Lower lobe of right lung (tissue), 2 donors: ENCODE data around the gene MACROD1. TPM values are rescaled to one million over a fixed set of nuclear protein-coding genes. Genes with fewer than 3 reads are reported as not detected.

Experiments
- ATAC-seq, 2 donors: fragments of 200-7000 bp; cut with Tn5 transposase; one replicate each; pipeline ENCODE4 v1.9.1; 2020 to 2022; ENCODE audit warnings: mild to moderate bottlenecking in 2 of 2, moderate library complexity in 2 of 2
- DNase-seq: peaks from one replicate; pipeline ENCODE4 v3.0.0-alpha.2; 2020
- H3K27ac ChIP-seq: fragments of 200-600 bp; one replicate; pipeline ENCODE4 v1.8.0; 2022
- H3K27me3 ChIP-seq: fragments of 200-600 bp; one replicate; pipeline ENCODE4 v1.8.0; 2022; ENCODE audit warnings: low read depth
- H3K36me3 ChIP-seq: fragments of 200-600 bp; one replicate; pipeline ENCODE4 v1.8.0; 2022; ENCODE audit warnings: mild to moderate bottlenecking
- H3K4me1 ChIP-seq: fragments of 200-600 bp; one replicate; pipeline ENCODE4 v1.8.0; 2022
- H3K4me3 ChIP-seq: fragments of 200-600 bp; one replicate; pipeline ENCODE4 v1.8.0; 2022; ENCODE audit warnings: mild to moderate bottlenecking
- H3K9me3 ChIP-seq: fragments of 200-600 bp; one replicate; pipeline ENCODE4 v1.8.0; 2022
- CTCF ChIP-seq: fragments of 200-600 bp; IDR thresholded peaks from one replicate; pipeline ENCODE4 v1.8.0; 2022; ENCODE audit warnings: antibody characterized with exemption, mild to moderate bottlenecking
- intact Hi-C: fragments of 100-400 bp; cut with DNase I; formaldehyde crosslinking; loops from one replicate; pipeline ENCODE4 v1.11.0; 2022
- total RNA-seq: library from RNA; stranded (reverse); fragmentation: NEBNext Ultra II Directional; extraction: Animal tissue kit (Norgen Biotek cat#: 25700); gene quantifications from one replicate; pipeline ENCODE4 v1.2.1, GENCODE V29; 2021
- donor health status: DM: no; HTN: yes; CAD: no; lungs with severe emphysema.

Gene MACROD1
- total RNA-seq, 1 donor from 2014 or later = 15.0 TPM

- no peak for TF ChIP-seq CTCF
- H3K36me3 ChIP-seq = no peaks in the 10 kb centered on the region
- no peaks in the 10 kb centered on the region for H3K9me3 ChIP-seq
- no peak overlapping the region for H3K27ac ChIP-seq
- H3K4me3 ChIP-seq = no peak overlapping the region
- intact Hi-C loops = no loop called here
- peaks cover 17% of the 10 kb centered on the region for H3K4me1 ChIP-seq
- ATAC-seq (peak; percentile 23 to 44), DNase-seq (peak; percentile 67)
- no peaks in the 10 kb centered on the region for H3K27me3 ChIP-seq
These were observed 34.2 kb downstream of the MACROD1 start for GRCh38 chr11:64131683-64132190.

DNA sequence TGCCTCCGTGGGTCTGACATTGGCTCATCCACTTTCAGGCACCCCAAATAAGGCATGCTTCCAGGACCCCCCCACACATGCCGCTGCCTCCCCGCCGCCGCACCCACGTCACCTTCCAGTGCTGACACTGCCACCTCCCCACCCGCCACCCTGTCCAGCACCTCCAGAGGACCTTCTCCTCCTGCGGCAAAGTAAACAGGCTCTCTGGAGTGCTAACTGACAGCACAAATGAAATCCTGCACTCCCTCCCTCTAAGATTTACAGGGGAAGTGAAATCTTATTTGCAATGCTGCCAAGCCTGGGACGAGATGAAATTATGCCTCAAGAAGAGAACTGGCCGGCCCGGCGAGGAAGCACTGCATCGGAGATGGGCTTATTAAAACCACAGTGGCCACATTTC lies 35.3 kb downstream of the MACROD1 start:
- ATAC-seq = peak; percentile 77 to 78
- TF ChIP-seq CTCF = no peak
- no peak overlapping the region for H3K27ac ChIP-seq
- peak; percentile 70 for DNase-seq
- intact Hi-C loops = no loop called here
- no peaks in the 10 kb centered on the region for H3K27me3 ChIP-seq
- no peaks in the 10 kb centered on the region for H3K36me3 ChIP-seq
- peaks cover 17% of the 10 kb centered on the region for H3K4me1 ChIP-seq
- H3K4me3 ChIP-seq = no peak overlapping the region
- no peaks in the 10 kb centered on the region for H3K9me3 ChIP-seq

DNA sequence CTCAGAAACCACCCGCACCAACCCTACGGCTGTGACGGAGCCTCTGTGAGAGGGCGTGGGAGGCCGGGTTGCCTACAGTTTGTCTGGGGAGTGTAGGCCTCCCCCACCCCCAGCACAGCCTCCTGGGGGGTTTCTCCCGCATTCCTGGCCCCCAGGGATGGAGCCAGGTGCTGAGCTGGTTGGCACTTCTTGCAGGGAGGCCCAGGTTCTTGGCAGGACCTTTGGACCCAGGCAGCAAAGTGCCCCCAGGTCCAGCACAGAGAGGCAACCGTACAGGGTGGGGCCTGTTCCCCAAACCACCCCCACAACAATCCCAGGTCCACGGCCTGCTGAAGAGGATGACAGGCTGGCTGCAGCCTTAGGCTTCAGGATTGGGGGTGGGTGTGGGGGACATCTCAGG lies 36.5 kb downstream of the MACROD1 start:
- Histone ChIP-seq H3K4me1 (peaks cover 17% of the 10 kb centered on the region), H3K27me3 (no peaks in the 10 kb centered on the region), H3K27ac (no peak overlapping the region), H3K9me3 (no peaks in the 10 kb centered on the region), H3K36me3 (no peaks in the 10 kb centered on the region), H3K4me3 (no peak overlapping the region)
- DNase-seq = no peak
- intact Hi-C loops = no loop called here
- ATAC-seq = no peak
- TF ChIP-seq CTCF = no peak

DNA sequence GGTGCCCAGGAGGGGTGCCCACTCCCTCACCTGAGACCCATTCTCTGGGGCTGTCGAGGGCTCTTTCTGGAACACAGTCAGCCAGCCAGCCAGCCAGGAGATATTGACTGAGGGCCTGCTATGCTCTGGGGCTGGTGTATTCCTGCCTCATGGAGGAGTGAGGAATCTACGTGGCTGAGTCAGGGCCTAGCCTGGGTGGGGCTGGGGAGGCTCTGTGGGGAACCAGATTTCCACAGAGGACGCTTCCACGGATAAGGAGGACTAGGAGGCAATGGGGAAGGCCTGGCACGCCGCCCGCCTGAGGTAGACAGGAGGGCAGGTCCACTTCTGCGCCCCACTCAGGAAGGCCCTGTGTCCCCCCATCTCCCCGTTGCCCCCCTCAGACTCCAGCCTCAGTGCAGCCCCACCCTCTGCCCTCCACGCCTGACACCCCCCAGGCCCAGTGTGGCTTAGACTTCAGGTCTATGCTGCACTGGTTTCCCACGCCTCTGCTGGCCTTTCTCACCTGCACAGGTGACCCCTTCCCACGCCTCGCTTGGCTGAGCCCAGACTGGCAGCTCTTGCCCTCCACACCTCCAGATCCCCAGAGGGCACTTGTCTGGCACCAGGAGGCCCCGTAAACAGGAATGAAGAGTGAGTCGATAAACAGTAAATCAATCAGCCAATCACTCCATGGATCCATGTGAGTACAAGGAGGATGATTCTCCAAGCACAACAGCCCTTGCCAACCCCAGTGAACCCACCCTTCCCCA lies 37.5 kb downstream of the MACROD1 start:
- DNase-seq (no peak), ATAC-seq (no peak)
- Histone ChIP-seq H3K27ac (no peak overlapping the region), H3K27me3 (no peaks in the 10 kb centered on the region), H3K36me3 (no peaks in the 10 kb centered on the region), H3K4me1 (peaks cover 17% of the 10 kb centered on the region), H3K4me3 (no peak overlapping the region), H3K9me3 (no peaks in the 10 kb centered on the region)
- TF ChIP-seq CTCF = no peak
- intact Hi-C loops = no loop called here

DNA sequence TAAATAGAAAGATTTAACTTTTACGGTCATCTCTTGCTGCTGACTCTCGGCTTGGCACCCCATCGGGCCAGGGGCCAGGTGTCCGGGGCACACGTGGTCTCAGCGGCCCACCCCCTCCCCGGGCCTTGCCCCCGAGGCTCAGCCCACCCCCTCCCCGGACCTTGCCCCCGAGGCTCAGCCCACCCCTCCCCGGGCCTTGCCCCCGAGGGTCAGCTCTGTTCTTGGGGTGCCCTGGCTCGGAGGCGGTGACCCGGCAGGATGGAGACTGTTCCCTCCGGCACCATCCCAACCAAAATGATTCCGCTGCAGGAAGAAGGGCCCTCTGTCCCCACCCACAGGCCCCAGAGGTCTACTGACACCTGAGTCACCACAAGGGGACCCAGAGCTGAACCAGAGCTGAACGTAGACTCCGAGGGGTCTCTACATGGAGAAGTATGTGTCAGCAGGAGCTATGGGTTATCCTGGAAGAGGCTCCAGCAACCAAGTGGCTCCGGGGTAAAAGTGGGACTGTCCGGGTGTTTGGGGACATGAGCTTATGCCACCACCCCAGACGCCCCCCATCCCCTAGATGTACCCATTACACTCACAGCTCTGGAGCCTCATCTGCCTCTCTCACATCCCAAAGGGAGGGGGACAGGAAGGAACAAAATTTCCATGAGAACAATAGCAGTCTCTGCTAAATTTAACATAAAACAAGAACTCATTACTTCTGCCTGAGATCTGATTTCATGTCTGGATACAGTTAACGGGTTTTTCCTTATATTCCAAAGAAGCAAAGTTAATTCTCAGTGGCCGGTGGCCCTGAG lies 38.4 kb downstream of the MACROD1 start:
- TF ChIP-seq CTCF = no peak

More for the DNA sequence above, 38.4 kb downstream of the MACROD1 start:
- Histone ChIP-seq H3K27me3 (no peaks in the 10 kb centered on the region), H3K27ac (no peak overlapping the region), H3K36me3 (no peaks in the 10 kb centered on the region), H3K4me3 (no peak overlapping the region), H3K4me1 (peaks cover 14% of the 10 kb centered on the region), H3K9me3 (no peaks in the 10 kb centered on the region)
- DNase-seq = no peak
- intact Hi-C loops = no loop called here
- ATAC-seq = no peak
